Activated CD4-positive, alpha-beta T cell treated with anti-CD3 and anti-CD28 coated beads, Interleukin-2, Interleukin-6, amounts not matched to agents 100 ng/mL and 50 ng/mL, durations not matched to agents 16 hours and 8 hours (primary cell): Measurements from ENCODE around the gene MYH4.

Experiments
- DNase-seq: peaks from one replicate; pipeline ENCODE4 v3.0.0-alpha.2; 2020

The MYH4 gene

GRCh38 chr17:10421211-10421610 is 48.1 kb downstream of the MYH4 start:
- DNase-seq, result no peak

DNA sequence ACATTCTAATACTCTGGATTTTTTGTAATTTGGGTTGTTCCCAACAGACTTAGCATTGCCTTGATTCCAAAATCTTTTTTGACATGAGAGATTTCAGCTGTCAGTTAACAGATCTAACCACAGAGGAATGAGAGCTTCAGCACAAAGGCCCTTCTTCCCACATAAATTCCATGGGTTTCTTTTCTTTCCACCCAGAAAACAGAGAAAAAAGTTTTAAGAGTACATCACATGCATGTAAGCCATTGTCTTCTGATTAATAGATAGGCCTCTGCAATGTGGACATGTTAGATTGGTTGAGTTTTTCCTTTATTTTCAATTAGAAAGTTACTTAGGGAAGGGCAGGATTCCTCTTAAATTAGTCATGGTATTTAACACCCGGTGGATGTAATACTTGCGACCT is 48.5 kb downstream of the MYH4 start:
- DNase-seq, result no peak

- DNase-seq, result no peak
Measured at GRCh38 chr17:10417431-10417830, 51.9 kb downstream of the MYH4 start.

DNA sequence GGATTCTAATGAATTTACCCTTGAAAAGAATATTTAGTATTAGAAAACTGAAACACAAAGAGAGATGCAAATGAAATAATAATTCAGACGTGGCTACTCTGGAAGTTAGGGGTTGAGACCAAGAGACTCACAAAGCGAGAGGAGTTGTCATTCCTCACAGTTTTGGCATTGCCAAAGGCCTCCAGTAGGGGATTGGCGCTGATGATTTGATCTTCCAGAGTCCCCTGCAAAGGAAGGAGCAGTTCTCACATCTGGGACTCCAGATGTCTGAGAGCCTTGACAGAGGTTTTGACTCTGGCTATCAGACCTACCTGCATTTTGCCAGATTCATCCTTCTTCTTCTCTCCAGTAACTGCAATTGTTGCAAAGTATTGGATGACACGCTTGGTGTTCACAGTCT is 54.2 kb downstream of the MYH4 start:
- DNase-seq, result no peak

DNA sequence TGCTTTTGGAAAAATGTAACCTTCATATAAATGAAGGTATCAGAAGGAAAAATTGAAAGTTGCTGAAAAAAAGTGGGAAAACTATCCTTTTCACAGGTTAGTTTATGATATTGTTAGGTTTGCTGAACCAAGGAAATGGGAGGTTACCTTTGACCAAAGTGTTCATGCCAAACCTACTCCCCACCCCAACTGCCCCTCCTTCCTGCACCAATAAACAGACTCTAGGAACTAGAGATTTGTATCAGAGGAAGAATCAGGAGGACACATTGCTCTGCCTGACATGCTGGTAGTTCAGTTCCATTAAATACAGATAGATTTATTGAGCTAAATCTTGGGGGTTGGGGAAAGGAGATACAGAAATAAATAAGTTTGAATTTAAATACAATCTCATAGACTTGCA is 65.8 kb downstream of the MYH4 start:
- DNase-seq, result no peak

DNA sequence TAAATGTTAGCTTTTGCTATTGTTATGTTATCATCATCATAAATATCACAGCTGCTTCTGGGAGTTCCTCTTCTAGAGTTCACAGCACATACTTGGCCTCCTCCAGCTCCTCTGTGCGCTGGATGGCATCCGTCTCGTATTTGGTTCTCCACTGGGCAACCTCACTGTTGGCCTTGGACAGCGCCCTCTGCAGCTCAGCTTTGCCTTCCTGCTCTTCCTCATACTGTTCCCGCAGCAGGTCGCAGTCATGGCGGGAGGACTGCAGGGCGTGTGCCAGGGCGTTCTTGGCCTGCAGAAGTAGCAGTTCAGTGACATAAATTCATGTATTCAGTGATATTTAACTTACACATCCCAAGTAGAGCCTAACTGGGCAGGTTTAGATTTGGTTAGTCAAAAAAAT is 71.0 kb downstream of the MYH4 start:
- DNase-seq, result no peak

DNA sequence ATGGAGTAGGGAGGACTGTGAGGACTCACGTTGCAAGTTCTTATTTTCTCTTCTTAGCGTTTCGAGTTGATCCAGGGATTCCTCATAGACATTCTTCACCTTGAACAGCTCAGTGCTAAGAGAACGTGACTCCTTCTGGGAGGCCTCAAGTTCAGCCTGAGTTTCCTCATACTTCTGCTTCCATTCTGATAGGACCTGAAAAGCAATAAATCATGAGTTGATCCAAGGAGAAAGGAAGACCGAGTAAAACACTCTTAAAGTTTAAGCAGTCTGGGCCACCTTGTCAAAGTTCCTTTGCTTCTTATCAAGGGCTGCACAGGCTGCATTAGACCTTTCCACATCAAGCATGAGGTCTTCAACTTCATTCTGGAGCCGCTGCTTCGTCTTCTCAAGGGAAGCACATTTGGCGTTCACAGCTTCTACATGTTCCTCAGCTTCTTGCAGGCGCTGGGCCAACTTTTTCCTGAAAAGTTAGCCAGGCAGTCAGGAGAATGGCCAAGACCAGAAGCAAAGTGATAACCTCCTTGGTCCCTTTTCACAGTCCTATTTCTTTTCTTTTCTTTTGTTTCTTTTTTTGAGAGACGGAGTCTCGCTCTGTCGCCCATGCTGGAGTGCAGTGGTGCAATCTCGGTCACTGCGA is 72.7 kb downstream of the MYH4 start:
- no peak for DNase-seq

- DNase-seq, result peak; percentile 21
Measured at GRCh38 chr17:10394201-10394887, 75.0 kb downstream of the MYH4 start.
